ENCODE data around the gene MLF2.

GRCh38 chr12:6783828-6784227 is 30.9 kb upstream of the MLF2 start:
- no peak for TF ChIP-seq CTCF (IDR thresholded peaks at IDR 0.05)
- TF ChIP-seq POLR2A (IDR thresholded peaks at IDR 0.05) = no peak
